CD4-positive, alpha-beta T cell treated with Interleukin-4 for 1 hour (primary cell): ENCODE measurements around the gene DSG4.

Source experiments
- DNase-seq, 2 donors: peaks; one replicate each; pipeline ENCODE4 v3.0.0-alpha.2; 2020 to 2022

The DSG4 gene

DNA sequence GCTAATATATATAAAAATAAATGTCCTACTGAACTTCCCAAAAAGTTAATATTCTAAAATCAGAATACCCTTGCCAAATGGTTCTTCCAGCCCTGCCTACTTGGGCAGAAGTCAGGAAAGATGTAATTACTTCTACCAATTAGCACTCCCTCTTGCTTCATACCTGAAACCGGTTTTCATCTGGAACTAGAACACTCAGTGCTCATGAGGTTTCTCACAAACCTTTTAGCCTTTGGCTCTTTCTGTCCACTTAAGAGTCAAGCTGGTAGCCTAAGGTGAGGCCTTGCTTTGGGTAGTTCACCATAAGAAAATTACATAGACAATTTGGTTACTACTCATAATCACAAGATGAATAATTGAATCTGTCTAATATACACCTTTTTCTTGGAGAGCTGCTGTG, 75.0 kb downstream of the DSG4 start:
- DNase-seq: no peak

DNA sequence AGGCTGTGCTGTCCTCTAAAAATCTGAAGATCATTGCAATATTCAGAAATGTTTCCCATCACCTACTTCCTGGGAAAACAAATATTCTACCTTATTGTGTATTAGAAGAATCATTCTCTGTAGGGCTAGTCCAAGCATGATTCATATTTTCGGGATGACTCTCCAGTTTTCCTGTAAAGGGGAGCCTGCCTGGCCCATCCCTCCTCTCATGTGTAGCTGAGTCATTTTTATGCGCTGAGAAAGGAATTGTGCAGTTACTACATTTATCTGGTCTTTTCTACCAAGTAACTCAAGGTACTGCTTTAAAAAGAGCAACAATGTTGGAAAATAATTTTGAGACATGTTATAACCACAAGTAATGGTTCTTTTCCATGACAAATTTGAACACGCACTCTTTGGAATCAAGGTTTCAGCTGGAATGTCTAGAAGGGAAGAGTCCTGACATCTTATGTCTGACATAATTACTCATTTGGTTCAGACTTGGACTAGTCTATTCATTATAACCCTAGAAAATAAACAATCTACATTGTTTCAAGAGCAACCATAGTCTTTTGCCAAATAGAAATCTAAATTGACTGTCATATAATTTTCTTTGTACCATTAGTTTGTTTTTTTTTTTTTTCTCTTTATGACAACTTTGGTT, 77.6 kb downstream of the DSG4 start:
- DNase-seq: no peak
